ENCODE results near the gene ZNF485. TPM values are rescaled to one million over a fixed set of nuclear protein-coding genes. Genes with fewer than 3 reads are reported as not detected.

The ZNF485 gene
- polyA plus RNA-seq, 1 of the 3 experiments (the other 2 are of a cell fraction): 3.0 TPM

- TF ChIP-seq, protein P1, sequence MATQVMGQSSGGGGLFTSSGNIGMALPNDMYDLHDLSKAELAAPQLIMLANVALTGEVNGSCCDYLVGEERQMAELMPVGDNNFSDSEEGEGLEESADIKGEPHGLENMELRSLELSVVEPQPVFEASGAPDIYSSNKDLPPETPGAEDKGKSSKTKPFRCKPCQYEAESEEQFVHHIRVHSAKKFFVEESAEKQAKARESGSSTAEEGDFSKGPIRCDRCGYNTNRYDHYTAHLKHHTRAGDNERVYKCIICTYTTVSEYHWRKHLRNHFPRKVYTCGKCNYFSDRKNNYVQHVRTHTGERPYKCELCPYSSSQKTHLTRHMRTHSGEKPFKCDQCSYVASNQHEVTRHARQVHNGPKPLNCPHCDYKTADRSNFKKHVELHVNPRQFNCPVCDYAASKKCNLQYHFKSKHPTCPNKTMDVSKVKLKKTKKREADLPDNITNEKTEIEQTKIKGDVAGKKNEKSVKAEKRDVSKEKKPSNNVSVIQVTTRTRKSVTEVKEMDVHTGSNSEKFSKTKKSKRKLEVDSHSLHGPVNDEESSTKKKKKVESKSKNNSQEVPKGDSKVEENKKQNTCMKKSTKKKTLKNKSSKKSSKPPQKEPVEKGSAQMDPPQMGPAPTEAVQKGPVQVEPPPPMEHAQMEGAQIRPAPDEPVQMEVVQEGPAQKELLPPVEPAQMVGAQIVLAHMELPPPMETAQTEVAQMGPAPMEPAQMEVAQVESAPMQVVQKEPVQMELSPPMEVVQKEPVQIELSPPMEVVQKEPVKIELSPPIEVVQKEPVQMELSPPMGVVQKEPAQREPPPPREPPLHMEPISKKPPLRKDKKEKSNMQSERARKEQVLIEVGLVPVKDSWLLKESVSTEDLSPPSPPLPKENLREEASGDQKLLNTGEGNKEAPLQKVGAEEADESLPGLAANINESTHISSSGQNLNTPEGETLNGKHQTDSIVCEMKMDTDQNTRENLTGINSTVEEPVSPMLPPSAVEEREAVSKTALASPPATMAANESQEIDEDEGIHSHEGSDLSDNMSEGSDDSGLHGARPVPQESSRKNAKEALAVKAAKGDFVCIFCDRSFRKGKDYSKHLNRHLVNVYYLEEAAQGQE (IDR thresholded peaks at IDR 0.05; ENCODE audit: low read depth, low read length): peak; percentile 27; the same call in 1 of the 2 replicates
- TF ChIP-seq RXRA (IDR thresholded peaks at IDR 0.05; ENCODE audit: borderline replicate concordance, low read depth): no peak
- TF ChIP-seq CHD2 (IDR thresholded peaks at IDR 0.05; ENCODE audit: low read length, partially characterized antibody): peak; percentile 86
- TF ChIP-seq GATA2 (CRISPR knock-in tag; IDR thresholded peaks at IDR 0.05): no peak
- no peak for TF ChIP-seq CTCF (IDR thresholded peaks at IDR 0.05)
- TF ChIP-seq, protein P2, sequence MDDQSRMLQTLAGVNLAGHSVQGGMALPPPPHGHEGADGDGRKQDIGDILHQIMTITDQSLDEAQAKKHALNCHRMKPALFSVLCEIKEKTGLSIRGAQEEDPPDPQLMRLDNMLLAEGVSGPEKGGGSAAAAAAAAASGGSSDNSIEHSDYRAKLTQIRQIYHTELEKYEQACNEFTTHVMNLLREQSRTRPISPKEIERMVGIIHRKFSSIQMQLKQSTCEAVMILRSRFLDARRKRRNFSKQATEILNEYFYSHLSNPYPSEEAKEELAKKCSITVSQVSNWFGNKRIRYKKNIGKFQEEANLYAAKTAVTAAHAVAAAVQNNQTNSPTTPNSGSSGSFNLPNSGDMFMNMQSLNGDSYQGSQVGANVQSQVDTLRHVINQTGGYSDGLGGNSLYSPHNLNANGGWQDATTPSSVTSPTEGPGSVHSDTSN (IDR thresholded peaks at IDR 0.05): no peak
- TF ChIP-seq SMC3 (IDR thresholded peaks at IDR 0.05; ENCODE audit: low read depth, low read length): no peak
These were observed 32.0 kb upstream of the ZNF485 start, which contains the start of gene ZNF239 (continued) for GRCh38 chr10:43574001-43574892.

- Histone ChIP-seq H2AFZ (ENCODE audit: low read depth) (peak overlapping the region; percentile 99), H3K79me2 (ENCODE audit: insufficient read depth) (no peaks in the 10 kb centered on the region), H3F3A (replicated peaks; ENCODE audit: insufficient read depth) (no peaks in the 10 kb centered on the region), H3K9ac (no peak overlapping the region), H3K9me3 (no peaks in the 10 kb centered on the region), H3K4me3 (ENCODE audit: low read depth in 2 of 2, low read length in 1 of 2) (peak overlapping the region; percentile 64 to 73; a peak in 3 of 4 replicates), H4K20me1 (ENCODE audit: insufficient read depth) (no peaks in the 10 kb centered on the region), H3K9me2 (no peaks in the 10 kb centered on the region), H3K4me2 (peak overlapping the region; percentile 93), H3K36me3 (replicated peaks in 1 of 2; ENCODE audit: control insufficient read depth in 1 of 2, insufficient read depth in 2 of 2, low read length in 1 of 2) (peaks cover 5 to 18% of the 10 kb centered on the region in 2 experiments), H3K27me3 (ENCODE audit: insufficient read depth) (no peaks in the 10 kb centered on the region; the same call in 1 of the 2 replicates), H3K4me1 (ENCODE audit: control insufficient read depth in 1 of 2, insufficient read depth in 2 of 2, low read depth in 1 of 2, low read length in 1 of 2) (peaks cover 0 to 7% of the 10 kb centered on the region in 2 experiments; a peak in 2 of 4 replicates), H3K27ac (ENCODE audit: low read depth in 2 of 2, low read length in 1 of 2) (no peak overlapping the region; a peak in 1 of 4 replicates)
- no peak for DNase-seq
- WGBS (ENCODE audit: low lambda C conversion rate): 92% methylated on average over 8 of the region's 8 CpGs
- ChIA-PET POLR2A (no interaction called here), CTCF (no interaction called here)
- TF ChIP-seq, protein P2 (IDR thresholded peaks at IDR 0.05): no peak
These were observed 31.3 kb upstream of the ZNF485 start for GRCh38 chr10:43574906-43575305.
